IMR-90 (cell line): ENCODE results near the gene TYMS. TPM values are rescaled to one million over a fixed set of nuclear protein-coding genes. Genes with fewer than 3 reads are reported as not detected.

ENCODE experiments used
- ATAC-seq: fragments of 200-7000 bp; cut with Tn5 transposase; 2 replicates; pipeline ENCODE4 v1.9.1; 2020; ENCODE audit warnings: low read depth, mild to moderate bottlenecking, moderate library complexity
- BruUV-seq: library from RNA; stranded (reverse); fragments of 400-500 nt; replicated peaks from 2 replicates; lab custom pipeline; 2021; lab: Mats Ljungman, UMichigan
- CTCF ChIA-PET: fragments of 300-600 bp; formaldehyde crosslinking; extraction: SDS; loops from one replicate; lab custom pipeline; 2021; ENCODE audit warnings: antibody characterized with exemption; lab: Yijun Ruan, JAX
- POLR2A ChIA-PET: fragments of 300-600 bp; sonication (Branson Sonifier 250); formaldehyde crosslinking; loops from one replicate; lab custom pipeline; 2022; ENCODE audit warnings: antibody characterized with exemption; ENCODE audit not compliant: unreplicated experiment; lab: Charles Lee
- DNase-seq: peaks from one replicate; pipeline ENCODE4 v3.0.0; 2013
- H2AFZ ChIP-seq: replicated peaks from 2 replicates; pipeline ENCODE3; 2013; ENCODE audit warnings: low read length, mild to moderate bottlenecking; ENCODE audit not compliant: poor library complexity
- H2AK5ac ChIP-seq: 2 replicates; pipeline ENCODE4 v1.6.1; 2013; ENCODE audit warnings: low read depth, low read length, inconsistent platforms
- H2AK9ac ChIP-seq: replicated peaks from 2 replicates; pipeline ENCODE3; 2013; ENCODE audit warnings: mild to moderate bottlenecking, low read depth, low read length, moderate library complexity; ENCODE audit not compliant: poor library complexity
- H2BK120ac ChIP-seq: 2 replicates; pipeline ENCODE4 v1.6.1; 2013; ENCODE audit warnings: low read depth, low read length, inconsistent platforms
- H2BK15ac ChIP-seq: 3 replicates; pipeline ENCODE4 v1.6.1; 2013; ENCODE audit warnings: low read depth, low read length, inconsistent platforms
- H2BK20ac ChIP-seq: 2 replicates; pipeline ENCODE4 v1.6.1; 2013; ENCODE audit warnings: low read depth, mild to moderate bottlenecking, inconsistent platforms, low read length, moderate library complexity
- H2BK5ac ChIP-seq: 2 replicates; pipeline ENCODE4 v1.6.1; 2013; ENCODE audit warnings: mild to moderate bottlenecking, low read depth, low read length, inconsistent platforms; ENCODE audit not compliant: poor library complexity, severe bottlenecking
- H3K14ac ChIP-seq: replicated peaks from 2 replicates; pipeline ENCODE4 v1.6.1; 2013; ENCODE audit warnings: low read depth, low read length, inconsistent platforms
- H3K18ac ChIP-seq: 2 replicates; pipeline ENCODE4 v1.6.1; 2013; ENCODE audit warnings: low read depth, low read length, control low read depth
- H3K23ac ChIP-seq: 2 replicates; pipeline ENCODE4 v1.6.1; 2013; ENCODE audit warnings: low read depth, low read length, inconsistent platforms
- H3K27ac ChIP-seq: 2 replicates; pipeline ENCODE4 v1.5.1; 2013; ENCODE audit warnings: mild to moderate bottlenecking, control low read depth, low read length; ENCODE audit not compliant: insufficient read depth
- H3K27me3 ChIP-seq: 2 replicates; pipeline ENCODE4 v1.6.1; 2013; ENCODE audit warnings: low read length; ENCODE audit not compliant: control insufficient read depth, insufficient read depth
- H3K36me3 ChIP-seq: 2 replicates; pipeline ENCODE4 v1.6.1; 2013; ENCODE audit warnings: low read length, mixed read lengths; ENCODE audit not compliant: control insufficient read depth, insufficient read depth
- H3K4ac ChIP-seq: 2 replicates; pipeline ENCODE4 v1.6.1; 2013; ENCODE audit warnings: low read depth, low read length, inconsistent platforms
- H3K4me1 ChIP-seq: 2 replicates; pipeline ENCODE4 v1.6.1; 2013; ENCODE audit warnings: low read length, mixed read lengths; ENCODE audit not compliant: control insufficient read depth, insufficient read depth
- H3K4me2 ChIP-seq: 2 replicates; pipeline ENCODE4 v1.6.1; 2013; ENCODE audit warnings: low read depth, mild to moderate bottlenecking, control low read depth, low read length, moderate library complexity
- H3K4me3 ChIP-seq: 2 replicates; pipeline ENCODE4 v1.5.1; 2013; ENCODE audit warnings: low read depth, mild to moderate bottlenecking, control low read depth, low read length, moderate library complexity; ENCODE audit not compliant: insufficient read depth
- H3K56ac ChIP-seq: 2 replicates; pipeline ENCODE4 v1.6.1; 2013; ENCODE audit warnings: low read length, inconsistent platforms; ENCODE audit not compliant: insufficient read depth; ENCODE audit errors: extremely low read depth
- H3K79me1 ChIP-seq, 2 experiments: 2 replicates each; pipeline ENCODE4 v1.6.1; 2013; ENCODE audit warnings: low read length in 2 of 2, inconsistent platforms in 1 of 2, low read depth in 1 of 2
- H3K9ac ChIP-seq: 2 replicates; pipeline ENCODE4 v1.6.1; 2013; ENCODE audit warnings: low read depth, low read length, control low read depth
- H3K9me1 ChIP-seq: 2 replicates; pipeline ENCODE4 v1.6.1; 2013; ENCODE audit warnings: low read length, inconsistent platforms; ENCODE audit not compliant: insufficient read depth
- H3K9me3 ChIP-seq: 2 replicates; pipeline ENCODE4 v1.6.1; 2013; ENCODE audit warnings: low read length; ENCODE audit not compliant: control insufficient read depth, insufficient read depth
- H4K20me1 ChIP-seq: 2 replicates; pipeline ENCODE4 v1.6.1; 2013; ENCODE audit warnings: low read length, inconsistent platforms; ENCODE audit not compliant: insufficient read depth
- H4K5ac ChIP-seq: 2 replicates; pipeline ENCODE4 v1.6.1; 2013; ENCODE audit warnings: mild to moderate bottlenecking, low read depth, low read length, control low read depth
- H4K8ac ChIP-seq, 2 experiments: 2 replicates each; pipeline ENCODE4 v1.6.1; 2013; ENCODE audit warnings: low read depth in 2 of 2, low read length in 2 of 2, control low read depth in 1 of 2, inconsistent platforms in 1 of 2
- H4K91ac ChIP-seq: 2 replicates; pipeline ENCODE4 v1.6.1; 2013; ENCODE audit warnings: low read depth, low read length, inconsistent platforms; ENCODE audit not compliant: insufficient read depth
- BHLHE40 ChIP-seq: fragments of 150-350 bp; IDR thresholded peaks from 2 replicates; pipeline ENCODE4 v1.6.1; 2016; ENCODE audit warnings: mild to moderate bottlenecking, low read depth, low read length
- CHD1 ChIP-seq: IDR thresholded peaks from 2 replicates; pipeline ENCODE4 v1.6.1; 2012; ENCODE audit warnings: low read depth, low read length, improper control_type of control experiment
- FOS ChIP-seq: fragments of 150-350 bp; IDR thresholded peaks from 2 replicates; pipeline ENCODE4 v1.6.1; 2016; ENCODE audit warnings: low read depth, low read length
- MAZ ChIP-seq: IDR thresholded peaks from 2 replicates; pipeline ENCODE4 v1.6.1; 2012; ENCODE audit warnings: low read depth, mild to moderate bottlenecking, low read length, improper control_type of control experiment, moderate library complexity, borderline replicate concordance
- MXI1 ChIP-seq: IDR thresholded peaks from 2 replicates; pipeline ENCODE4 v1.6.1; 2012; ENCODE audit warnings: low read depth, mild to moderate bottlenecking, low read length, moderate library complexity, borderline replicate concordance
- NFE2L2 ChIP-seq: fragments of 150-350 bp; IDR thresholded peaks from 2 replicates; pipeline ENCODE4 v1.6.1; 2016; ENCODE audit warnings: low read depth, mild to moderate bottlenecking, low read length
- POLR2A ChIP-seq: IDR thresholded peaks from 2 replicates; pipeline ENCODE4 v1.6.1; 2012; ENCODE audit warnings: mild to moderate bottlenecking, low read depth, low read length
- RAD21 ChIP-seq: IDR thresholded peaks from 2 replicates; pipeline ENCODE4 v1.6.1; 2012; ENCODE audit warnings: low read length, improper control_type of control experiment
- RFX5 ChIP-seq: IDR thresholded peaks from 2 replicates; pipeline ENCODE4 v1.8.0; 2012; ENCODE audit warnings: low read depth, mild to moderate bottlenecking, low read length, moderate library complexity
- SMC3 ChIP-seq: fragments of 150-350 bp; IDR thresholded peaks from 2 replicates; pipeline ENCODE4 v1.6.1; 2016; ENCODE audit warnings: low read depth, mild to moderate bottlenecking, antibody characterized with exemption, low read length, moderate library complexity
- WGBS, 2 experiments: methylation state at CpG; one replicate each; pipeline versions ENCODE4 v1.1.5 to v1.1.7; 2013; ENCODE audit warnings: missing lambda C conversion rate in 2 of 2; ENCODE audit not compliant: insufficient read length in 1 of 2; ENCODE audit errors: extremely low coverage in 2 of 2; 5-methylcytosine and 5-hydroxymethylcytosine counted together
- dilution Hi-C: fragments of 300-500 bp; cut with HindIII; formaldehyde crosslinking; loops from one replicate; pipeline ENCODE4 v1.14.3; 2018; ENCODE audit warnings: low sequenced_read_pairs; ENCODE audit not compliant: unreplicated experiment
- in situ Hi-C: fragments of 300-500 bp; cut with MboI; formaldehyde crosslinking; loops from 3 replicates; pipeline ENCODE4 v1.14.3; 2019; ENCODE audit warnings: low sequenced_read_pairs, inconsistent platforms, mixed read lengths
- intact Hi-C: fragments of 100-400 bp; cut with micrococcal nuclease; formaldehyde crosslinking; loops from 2 replicates; pipeline ENCODE4 v1.10.0; 2022
- polyA plus RNA-seq, 3 experiments: library from polyadenylated mRNA; depleted of rRNA; stranded (reverse); fragments of >200 nt; gene quantifications; 2 replicates each; pipeline ENCODE4 v1.2.3, GENCODE V29; 2012; ENCODE audit warnings: low replicate concordance in 1 of 3
- total RNA-seq: library from RNA; depleted of rRNA; stranded (reverse); fragments of >200 nt; gene quantifications from 2 replicates; pipeline ENCODE4 v1.2.3, GENCODE V29; 2012
- TF ChIP-seq, protein P1 (sequence below): fragments of 150-350 bp; IDR thresholded peaks from 2 replicates; pipeline ENCODE4 v1.6.1; 2016; ENCODE audit warnings: low read depth, mild to moderate bottlenecking, low read length, moderate library complexity, borderline replicate concordance

Gene TYMS
- total and polyA plus RNA-seq, 2 of the 4 experiments (the other 2 are of a cell fraction), result 28.3 to 92.2 TPM

GRCh38 chr18:693466-694187 lies 36.2 kb downstream of the TYMS start:
- Histone ChIP-seq H3K9ac (no peak overlapping the region), H3K27ac (no peak overlapping the region), H4K20me1 (no peaks in the 10 kb centered on the region; the same call in 1 of the 2 replicates), H3K27me3 (no peaks in the 10 kb centered on the region), H3K79me1 (no peaks in the 10 kb centered on the region), H2AK5ac (no peak overlapping the region), H3K4me2 (no peak overlapping the region), H2BK20ac (no peak overlapping the region), H3K9me3 (no peaks in the 10 kb centered on the region), H3K36me3 (peaks cover 15% of the 10 kb centered on the region), H4K91ac (no peak overlapping the region), H4K8ac (no peak overlapping the region), H4K5ac (no peak overlapping the region), H3K18ac (no peak overlapping the region), H3K4me1 (no peaks in the 10 kb centered on the region), H2BK5ac (no peak overlapping the region), H3K4ac (no peak overlapping the region), H3K4me3 (no peak overlapping the region), H2AK9ac (peak overlapping the region; percentile 67), H3K23ac (no peak overlapping the region), H3K56ac (no peak overlapping the region), H3K9me1 (no peaks in the 10 kb centered on the region), H2AFZ (no peak overlapping the region), H3K14ac (no peak overlapping the region), H2BK15ac (no peak overlapping the region), H2BK120ac (no peak overlapping the region)
- TSS peak; percentile 35 for BruUV-seq
- CTCF ChIA-PET, result no interaction called here
- DNase-seq (no peak), ATAC-seq (no peak)
- dilution Hi-C loops, result no loop called here
- TF ChIP-seq CHD1 (no peak), MXI1 (no peak), RFX5 (no peak), MAZ (no peak), NFE2L2 (no peak), FOS (no peak), SMC3 (no peak), RAD21 (no peak), POLR2A (no peak), BHLHE40 (no peak)
- TF ChIP-seq, protein P1, sequence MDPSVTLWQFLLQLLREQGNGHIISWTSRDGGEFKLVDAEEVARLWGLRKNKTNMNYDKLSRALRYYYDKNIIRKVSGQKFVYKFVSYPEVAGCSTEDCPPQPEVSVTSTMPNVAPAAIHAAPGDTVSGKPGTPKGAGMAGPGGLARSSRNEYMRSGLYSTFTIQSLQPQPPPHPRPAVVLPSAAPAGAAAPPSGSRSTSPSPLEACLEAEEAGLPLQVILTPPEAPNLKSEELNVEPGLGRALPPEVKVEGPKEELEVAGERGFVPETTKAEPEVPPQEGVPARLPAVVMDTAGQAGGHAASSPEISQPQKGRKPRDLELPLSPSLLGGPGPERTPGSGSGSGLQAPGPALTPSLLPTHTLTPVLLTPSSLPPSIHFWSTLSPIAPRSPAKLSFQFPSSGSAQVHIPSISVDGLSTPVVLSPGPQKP, result no peak
- intact Hi-C loops, result no loop called here
- POLR2A ChIA-PET, result no interaction called here
- WGBS, 2 experiments, result 95% methylated on average over 4 of the region's 8 CpGs; no CpG with 5 or more reads in 1 of the 2 experiments
- in situ Hi-C loops, result no loop called here
